ENCODE measurements around the gene LAD1.

LAD1 gene

GRCh38 chr1:201399352-201400126 lies 415 bp upstream of the LAD1 start:
- H3K27ac ChIP-seq = peak overlapping the region; percentile 72
- TF ChIP-seq CTCF (IDR thresholded peaks at IDR 0.05) (no peak), ZFX (IDR thresholded peaks at IDR 0.05; ENCODE audit: borderline replicate concordance) (no peak)

- peak overlapping the region; percentile 72 for H3K27ac ChIP-seq
Measured at GRCh38 chr1:201397675-201398074, 1.4 kb downstream of the LAD1 start.

GRCh38 chr1:201396861-201397464 lies 2.2 kb downstream of the LAD1 start:
- peak overlapping the region; percentile 72 for H3K27ac ChIP-seq
- TF ChIP-seq ZFX (IDR thresholded peaks at IDR 0.05; ENCODE audit: borderline replicate concordance) (no peak), CTCF (IDR thresholded peaks at IDR 0.05) (no peak)

More at GRCh38 chr1:201397675-201398074, 1.4 kb downstream of the LAD1 start:
- no peak for TF ChIP-seq ZFX (IDR thresholded peaks at IDR 0.05; ENCODE audit: borderline replicate concordance)
- TF ChIP-seq CTCF (IDR thresholded peaks at IDR 0.05) = no peak

GRCh38 chr1:201395936-201396335 lies 3.2 kb downstream of the LAD1 start:
- no peak for TF ChIP-seq ZFX (IDR thresholded peaks at IDR 0.05; ENCODE audit: borderline replicate concordance)
- TF ChIP-seq CTCF (IDR thresholded peaks at IDR 0.05) = no peak
- peak overlapping the region; percentile 72 for H3K27ac ChIP-seq

GRCh38 chr1:201394591-201394990 lies 4.5 kb downstream of the LAD1 start:
- no peak overlapping the region for H3K27ac ChIP-seq
- TF ChIP-seq ZFX (IDR thresholded peaks at IDR 0.05; ENCODE audit: borderline replicate concordance) (no peak), CTCF (IDR thresholded peaks at IDR 0.05) (no peak)

- TF ChIP-seq ZFX (IDR thresholded peaks at IDR 0.05; ENCODE audit: borderline replicate concordance) = no peak
- no peak for TF ChIP-seq CTCF (IDR thresholded peaks at IDR 0.05)
- no peak overlapping the region for H3K27ac ChIP-seq
Measured at GRCh38 chr1:201393076-201393475, 6.0 kb downstream of the LAD1 start.

Measured in 22Rv1 (cell line).